Limb (tissue), 2 donors: ENCODE data around the gene RPP25.
"Not testable (repeated sequence)": the region's sequence is repeated elsewhere in the genome, so short reads cannot be mapped to it uniquely, and the experiment has no call there.

Experiments used
- DNase-seq, 2 donors: peaks; one replicate each; pipeline ENCODE4 v3.0.0-alpha.2; 2016; ENCODE audit errors: extremely low spot score in 2 of 2

The RPP25 gene

DNA sequence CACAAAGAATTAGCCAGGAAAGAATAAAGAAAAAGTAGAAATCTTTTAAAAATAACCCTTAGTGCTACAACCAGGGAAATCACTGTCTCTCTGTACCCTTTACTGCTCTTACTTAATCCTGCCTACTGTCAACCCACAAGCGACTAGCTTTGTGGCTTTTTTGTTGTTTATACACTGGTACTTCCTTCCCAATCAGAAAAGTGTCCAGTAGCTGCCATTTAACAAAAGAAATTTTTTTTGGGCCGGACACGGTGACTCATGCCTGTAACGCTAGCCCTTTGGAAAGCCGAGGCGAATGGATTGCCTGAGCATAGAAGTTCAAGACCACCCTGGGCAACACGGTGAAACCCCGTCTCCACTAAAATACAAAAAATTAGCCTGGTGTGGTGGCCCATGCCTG, 36.1 kb downstream of the RPP25 start:
- no peak for DNase-seq

DNA sequence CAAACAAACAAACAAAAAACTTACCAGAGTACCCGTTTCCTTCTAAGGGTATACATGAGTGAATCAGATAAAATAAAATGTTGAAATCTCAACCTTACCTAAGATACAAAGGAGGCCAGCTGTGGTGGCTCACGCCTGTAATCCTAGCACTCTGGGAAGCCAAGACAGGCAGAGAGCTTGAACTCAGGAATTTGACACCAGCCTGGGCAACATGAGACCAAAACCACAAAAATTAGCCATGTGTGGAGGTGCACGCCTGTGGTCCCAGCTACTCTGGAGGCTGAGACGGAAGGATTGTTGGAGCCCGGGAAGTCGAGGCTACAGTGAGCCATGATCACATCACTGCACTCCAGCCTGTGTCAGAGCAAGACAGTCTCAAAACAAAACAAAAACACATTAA, 38.9 kb downstream of the RPP25 start:
- no peak for DNase-seq

DNA sequence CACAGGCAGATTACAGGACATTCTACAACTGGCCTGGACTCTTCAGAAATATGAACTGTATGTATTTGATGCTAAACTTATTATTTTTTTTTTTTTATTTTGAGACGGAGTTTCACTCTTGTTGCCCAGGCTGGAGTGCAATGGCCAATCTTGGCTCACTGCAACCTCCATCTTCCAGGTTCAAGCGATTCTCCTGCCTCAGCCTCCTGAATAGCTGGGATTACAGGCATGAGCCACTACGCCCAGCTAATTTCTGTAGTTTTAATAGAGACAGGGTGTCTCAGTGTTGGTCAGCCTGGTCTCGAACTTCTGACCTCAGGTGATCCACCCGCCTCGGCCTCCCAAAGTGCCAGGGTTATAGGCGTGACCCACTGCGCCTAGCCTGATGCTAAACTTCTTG, 42.8 kb downstream of the RPP25 start:
- DNase-seq, result not testable (repeated sequence)

DNA sequence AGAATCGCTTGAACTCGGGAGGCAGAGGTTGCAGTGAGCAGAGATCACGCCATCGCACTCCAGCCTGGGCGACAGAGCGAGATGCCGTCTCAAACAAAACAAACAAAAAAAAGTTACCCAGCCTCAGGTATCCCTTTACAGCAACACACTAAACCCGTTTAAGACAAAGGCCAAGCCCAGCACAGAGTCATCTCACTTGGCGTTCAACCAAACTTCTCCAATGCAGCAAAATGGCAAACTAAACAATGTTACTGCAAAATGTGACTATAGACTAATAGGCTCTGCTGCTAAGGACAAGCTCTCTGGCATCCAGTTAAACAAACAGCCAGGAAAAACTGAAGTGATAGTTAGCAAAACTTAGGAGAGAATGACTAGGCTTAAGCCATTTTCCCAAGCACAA, 43.5 kb downstream of the RPP25 start:
- no peak for DNase-seq

DNA sequence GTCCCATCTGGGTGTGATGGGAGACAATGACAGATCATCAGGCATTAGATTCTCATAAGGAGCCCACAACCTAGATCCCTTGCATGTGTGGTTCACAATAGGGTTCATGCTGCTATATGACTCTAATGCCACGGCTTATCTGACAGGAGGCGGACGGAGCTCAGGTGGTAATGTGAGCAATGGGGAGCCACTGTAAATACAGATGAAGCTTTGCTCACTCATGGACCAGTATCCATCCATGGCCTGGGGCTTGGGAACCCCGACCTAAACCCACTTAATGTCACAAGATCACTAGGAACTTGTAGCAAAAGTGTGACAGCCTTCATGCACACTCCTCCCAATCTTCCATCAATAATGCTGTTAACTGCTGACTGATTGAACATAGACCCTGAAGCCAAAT, 47.9 kb downstream of the RPP25 start:
- no peak for DNase-seq

DNA sequence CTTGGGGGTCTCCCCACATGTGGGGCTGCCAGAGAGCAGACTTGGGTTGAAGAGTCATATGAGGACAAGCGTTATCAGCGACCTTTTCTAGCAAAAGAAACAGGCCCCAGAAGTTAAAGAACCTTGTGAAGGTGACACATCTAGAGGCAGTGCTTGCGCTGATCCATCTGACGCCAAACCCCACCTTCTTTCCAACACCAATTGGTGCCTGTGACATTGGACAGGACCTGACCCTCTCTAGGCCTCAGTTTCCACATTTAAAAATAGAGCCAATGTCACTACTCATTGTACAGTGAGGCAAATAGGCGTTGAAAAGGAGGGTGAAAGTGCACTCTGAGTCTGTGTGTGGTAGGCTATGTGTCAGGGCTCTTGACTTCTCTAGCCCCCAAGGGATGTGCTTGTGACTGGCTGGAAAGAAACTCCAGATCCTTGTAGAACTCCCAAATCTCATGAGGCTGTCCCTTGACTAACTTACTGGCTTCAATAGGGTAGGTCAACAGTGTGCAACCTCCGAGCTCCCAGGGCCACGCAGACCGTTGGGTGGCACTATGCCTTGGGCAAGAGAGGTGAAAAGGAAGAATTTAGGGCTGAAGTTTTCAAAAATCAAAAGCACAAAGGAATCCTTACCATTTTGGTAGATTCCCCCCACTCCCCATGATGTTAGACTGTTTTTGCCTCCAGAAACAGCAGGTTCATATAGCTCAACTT, 49.3 kb downstream of the RPP25 start:
- no peak for DNase-seq

DNA sequence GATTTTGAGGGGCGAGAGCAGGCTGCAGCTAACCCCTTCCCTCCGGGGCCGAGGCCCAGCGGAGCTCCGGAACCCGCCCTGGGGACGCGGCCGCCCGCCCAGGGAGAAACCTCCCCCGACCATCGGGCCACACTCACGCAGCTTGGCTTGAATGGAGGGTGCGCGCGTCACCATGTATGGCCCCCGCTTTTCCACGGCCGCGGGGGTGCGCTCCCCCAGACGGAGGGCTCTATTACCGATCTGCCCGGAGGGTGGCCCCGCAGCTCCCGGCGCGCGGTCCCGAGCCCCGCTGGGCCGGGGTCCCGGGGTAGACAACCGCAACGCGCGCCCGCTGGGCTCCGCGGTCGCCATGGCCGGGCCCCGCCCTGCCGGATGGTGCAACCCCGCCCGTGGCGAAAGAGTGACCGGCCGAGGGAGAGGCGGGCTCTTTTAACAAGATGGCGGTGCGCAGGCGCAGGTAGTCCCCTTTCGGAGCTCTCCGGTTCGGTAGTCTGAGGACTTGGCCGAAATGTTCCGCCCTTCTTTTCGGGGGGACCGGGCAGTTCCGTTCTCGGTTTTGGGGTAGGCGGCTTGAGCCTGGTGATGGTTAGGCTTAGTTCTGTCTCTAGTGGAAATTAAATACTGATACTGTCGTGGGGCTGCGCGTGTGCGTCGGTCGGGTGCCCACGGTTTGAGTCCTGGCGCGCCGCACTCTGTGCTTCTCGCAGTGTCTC, 50.0 kb downstream of the RPP25 start, which contains the start of gene FAM219B:
FAM219B (minus strand) TSS at position 402 of the 713 bp plus-strand sequence; CDS start at position 351, 51 bp downstream.
- peak; percentile 91 to 95 for DNase-seq

DNA sequence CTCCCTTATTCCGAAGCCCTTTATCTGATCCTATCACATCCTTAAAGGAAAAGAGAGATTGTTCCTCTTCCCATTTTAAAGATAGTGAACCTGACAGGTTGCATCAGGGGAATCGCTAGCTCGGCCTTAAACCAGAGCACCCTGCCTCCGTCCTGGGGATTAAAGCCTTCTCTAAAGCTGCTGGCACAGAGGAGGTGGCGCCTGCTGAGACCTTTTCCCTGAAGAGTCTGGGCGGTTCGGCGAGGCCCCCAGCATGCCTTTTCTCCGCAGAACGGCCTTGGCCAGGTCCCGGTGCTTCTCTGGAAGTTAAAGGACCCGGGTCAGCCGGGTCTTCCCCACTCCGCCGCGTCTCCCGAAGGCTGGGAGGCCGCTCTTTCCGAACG, 50.5 kb downstream of the RPP25 start:
- no peak for DNase-seq
